AG04450 (cell line): Measurements from ENCODE around the gene TNFRSF18. TPM values are rescaled to one million over a fixed set of nuclear protein-coding genes. Genes with fewer than 3 reads are reported as not detected.

Experiments
- CTCF ChIA-PET: fragments of 300-600, 350-600 bp; formaldehyde crosslinking; extraction: SDS; loops from one replicate; lab custom pipeline; 2022; ENCODE audit warnings: antibody characterized with exemption, inconsistent platforms; lab: Charles Lee
- POLR2A ChIA-PET: fragments of 350-600 bp; formaldehyde crosslinking; extraction: SDS; loops from one replicate; lab custom pipeline; 2021; ENCODE audit warnings: antibody characterized with exemption, inconsistent platforms; lab: Yijun Ruan, JAX
- DNase-seq: peaks from one replicate; pipeline ENCODE4 v3.0.0-alpha.2; 2011; ENCODE audit warnings: low read depth, low spot score
- H3K27ac ChIP-seq: one replicate; pipeline ENCODE4 v1.5.1; 2012; ENCODE audit warnings: low read depth, low read length, control low read depth
- H3K27me3 ChIP-seq: one replicate; pipeline ENCODE4 v1.6.0; 2012; ENCODE audit warnings: low read length; ENCODE audit not compliant: control insufficient read depth, insufficient read depth
- H3K4me3 ChIP-seq: 2 replicates; pipeline ENCODE4 v1.5.1; 2011; ENCODE audit warnings: mild to moderate bottlenecking, low read depth, low read length, control low read depth
- H3K9me3 ChIP-seq: 2 replicates; pipeline ENCODE4 v1.5.1; 2012; ENCODE audit warnings: low read length; ENCODE audit not compliant: control insufficient read depth, insufficient read depth
- polyA plus RNA-seq: library from polyadenylated mRNA; depleted of rRNA; stranded (reverse); fragments of >200 nt; gene quantifications from 2 replicates; pipeline ENCODE4 v1.2.3, GENCODE V29; 2011
- TF ChIP-seq, protein P1 (sequence below): IDR thresholded peaks from 2 replicates; pipeline ENCODE4 v1.5.1; 2011; ENCODE audit warnings: low read depth, low read length, control low read depth, inconsistent platforms

The TNFRSF18 gene
- polyA plus RNA-seq, 1 experiment, result 1.0 TPM

DNA sequence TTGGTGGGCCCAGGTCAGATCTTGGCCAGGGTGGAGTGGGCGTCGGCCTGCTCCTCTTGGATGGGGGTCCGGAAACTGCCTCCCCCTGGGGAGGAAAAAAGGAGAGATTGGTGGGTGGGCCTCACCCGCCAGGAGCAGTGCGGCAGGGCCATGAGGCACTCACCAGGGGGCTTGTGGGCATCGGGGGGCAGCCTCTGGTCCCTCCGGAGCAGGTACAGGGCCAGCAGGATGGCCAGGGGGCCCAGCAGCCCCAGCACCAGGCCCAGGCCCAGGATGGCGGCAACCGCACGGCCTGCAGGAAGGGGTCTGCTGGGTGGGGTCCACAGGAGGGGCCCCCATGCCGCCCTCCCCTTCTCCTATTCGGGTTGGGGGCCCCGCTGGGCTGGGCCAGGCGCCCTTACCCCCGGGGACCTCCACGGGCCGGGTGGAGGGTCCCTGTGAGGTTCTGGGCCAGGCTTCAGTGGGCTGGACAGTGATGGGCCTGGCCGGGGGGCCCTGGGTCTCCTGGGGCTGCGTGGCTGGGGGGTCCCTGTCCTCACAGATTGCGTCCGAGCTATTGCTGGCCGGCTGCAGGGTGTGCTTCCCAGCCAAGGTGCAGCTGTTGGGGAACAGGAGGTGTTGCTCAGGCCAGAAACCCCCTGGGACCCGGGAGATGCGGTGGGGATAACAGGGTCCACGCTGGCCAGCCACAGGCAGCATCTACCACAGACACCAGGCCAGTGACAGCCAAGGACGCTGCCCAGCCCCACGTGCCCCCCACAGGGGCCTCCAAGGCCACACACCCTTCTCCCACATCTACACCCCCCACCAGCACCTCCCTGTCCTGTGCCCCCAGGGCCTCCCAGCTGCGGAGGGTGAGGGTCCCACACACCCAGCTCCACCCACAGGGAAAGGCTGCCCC, 5.4 kb upstream of the TNFRSF18 start:
- Histone ChIP-seq H3K27ac (no peak overlapping the region), H3K4me3 (no peak overlapping the region), H3K9me3 (peaks cover 3% of the 10 kb centered on the region; the same call in 1 of the 2 replicates), H3K27me3 (peaks cover under 1% of the 10 kb centered on the region)
- CTCF ChIA-PET, result no interaction called here
- DNase-seq, result no peak
- TF ChIP-seq, protein P1, sequence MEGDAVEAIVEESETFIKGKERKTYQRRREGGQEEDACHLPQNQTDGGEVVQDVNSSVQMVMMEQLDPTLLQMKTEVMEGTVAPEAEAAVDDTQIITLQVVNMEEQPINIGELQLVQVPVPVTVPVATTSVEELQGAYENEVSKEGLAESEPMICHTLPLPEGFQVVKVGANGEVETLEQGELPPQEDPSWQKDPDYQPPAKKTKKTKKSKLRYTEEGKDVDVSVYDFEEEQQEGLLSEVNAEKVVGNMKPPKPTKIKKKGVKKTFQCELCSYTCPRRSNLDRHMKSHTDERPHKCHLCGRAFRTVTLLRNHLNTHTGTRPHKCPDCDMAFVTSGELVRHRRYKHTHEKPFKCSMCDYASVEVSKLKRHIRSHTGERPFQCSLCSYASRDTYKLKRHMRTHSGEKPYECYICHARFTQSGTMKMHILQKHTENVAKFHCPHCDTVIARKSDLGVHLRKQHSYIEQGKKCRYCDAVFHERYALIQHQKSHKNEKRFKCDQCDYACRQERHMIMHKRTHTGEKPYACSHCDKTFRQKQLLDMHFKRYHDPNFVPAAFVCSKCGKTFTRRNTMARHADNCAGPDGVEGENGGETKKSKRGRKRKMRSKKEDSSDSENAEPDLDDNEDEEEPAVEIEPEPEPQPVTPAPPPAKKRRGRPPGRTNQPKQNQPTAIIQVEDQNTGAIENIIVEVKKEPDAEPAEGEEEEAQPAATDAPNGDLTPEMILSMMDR, result no peak
- POLR2A ChIA-PET, result no interaction called here

DNA sequence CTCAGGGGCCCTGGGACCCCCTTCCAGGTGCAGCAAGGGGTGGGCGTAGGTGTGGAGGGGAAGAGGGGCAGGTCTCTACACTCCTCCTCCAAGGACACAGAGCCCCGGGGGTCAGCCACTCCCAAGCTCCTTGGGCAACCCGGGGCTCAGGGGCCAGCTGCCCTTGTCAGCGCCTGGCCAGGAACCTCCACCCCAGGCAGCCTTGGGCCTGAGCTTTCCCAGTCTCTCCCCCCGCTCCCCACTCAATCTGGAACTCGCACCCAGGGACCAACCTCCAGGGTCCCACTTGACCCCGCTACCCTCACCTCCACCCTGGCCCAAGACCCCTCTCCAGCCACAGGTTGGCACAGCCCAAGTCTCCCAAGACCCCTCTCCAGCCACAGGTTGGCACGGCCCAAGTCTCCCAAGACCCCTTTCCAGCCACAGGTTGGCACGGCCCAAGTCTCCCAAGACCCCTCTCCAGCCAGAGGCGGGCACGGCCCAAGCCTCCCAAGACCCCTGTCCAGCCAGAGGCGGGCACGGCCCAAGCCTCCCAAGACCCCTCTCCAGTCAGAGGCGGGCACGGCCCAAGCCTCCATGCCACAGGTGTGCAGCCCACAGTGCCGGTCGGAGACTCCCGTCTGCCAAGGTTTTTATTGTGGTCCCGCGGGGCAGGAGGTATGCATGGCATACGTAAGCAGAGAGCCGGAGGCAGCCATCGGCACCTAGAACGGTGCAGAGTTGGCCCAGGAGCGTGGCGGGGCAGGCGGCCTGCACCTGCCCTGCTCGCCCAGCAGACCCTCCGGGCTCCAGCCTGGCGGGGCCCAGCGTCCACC, 4.5 kb upstream of the TNFRSF18 start:
- Histone ChIP-seq H3K4me3 (no peak overlapping the region), H3K27me3 (peaks cover 5% of the 10 kb centered on the region), H3K9me3 (peaks cover 3% of the 10 kb centered on the region; the same call in 1 of the 2 replicates), H3K27ac (no peak overlapping the region)
- TF ChIP-seq, protein P1, result no peak
- ChIA-PET POLR2A (no interaction called here), CTCF (no interaction called here)
- no peak for DNase-seq

DNA sequence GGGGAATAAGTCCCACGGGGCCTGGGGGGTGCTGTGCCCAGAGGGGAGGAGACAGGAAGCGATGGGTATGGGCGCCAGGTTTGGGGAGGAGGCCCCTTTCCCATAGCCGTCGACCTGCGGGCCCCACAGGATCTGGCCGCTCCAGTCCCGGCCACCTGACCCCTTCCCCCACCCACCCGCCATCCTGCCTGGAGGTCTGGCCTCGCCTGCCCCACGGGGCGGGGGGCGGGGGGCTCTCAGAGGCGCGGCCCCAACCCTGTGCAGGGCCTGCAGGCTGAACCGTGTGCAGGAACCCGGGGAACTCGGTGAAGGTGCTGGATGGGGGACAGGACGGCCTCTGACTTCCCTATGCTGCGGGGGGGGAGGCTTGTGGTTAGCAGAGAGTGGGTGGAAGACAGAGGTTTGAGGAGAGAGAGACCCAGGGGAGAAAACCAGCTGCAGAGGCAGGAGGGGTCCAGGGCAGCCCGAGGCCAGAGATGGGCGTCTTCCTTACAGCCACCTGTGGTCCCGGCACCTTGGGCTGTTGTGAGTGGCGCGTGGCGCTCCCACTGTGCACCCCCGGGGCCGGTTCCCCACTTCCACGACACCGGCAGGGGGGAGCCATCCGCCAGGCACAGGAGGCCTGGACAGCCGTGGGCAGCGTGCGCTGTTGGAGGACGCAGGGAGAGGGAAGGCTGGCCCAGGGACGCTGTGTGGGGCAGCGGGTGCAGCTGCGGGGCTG, 2.5 kb upstream of the TNFRSF18 start:
- TF ChIP-seq, protein P1, result no peak
- H3K4me3 ChIP-seq, result no peak overlapping the region; the same call in 1 of the 2 replicates
- CTCF ChIA-PET, result no interaction called here
- POLR2A ChIA-PET, result interaction anchor here (0.6 kb wide), 1 partner anchor 56 kb away, joined by 3 read pairs; no protein-coding TSS in a partner anchor
- peaks cover 3% of the 10 kb centered on the region; the same call in 1 of the 2 replicates for H3K9me3 ChIP-seq
- peak overlapping the region; percentile 39 for H3K27ac ChIP-seq
- H3K27me3 ChIP-seq, result peaks cover 7% of the 10 kb centered on the region
- no peak for DNase-seq

DNA sequence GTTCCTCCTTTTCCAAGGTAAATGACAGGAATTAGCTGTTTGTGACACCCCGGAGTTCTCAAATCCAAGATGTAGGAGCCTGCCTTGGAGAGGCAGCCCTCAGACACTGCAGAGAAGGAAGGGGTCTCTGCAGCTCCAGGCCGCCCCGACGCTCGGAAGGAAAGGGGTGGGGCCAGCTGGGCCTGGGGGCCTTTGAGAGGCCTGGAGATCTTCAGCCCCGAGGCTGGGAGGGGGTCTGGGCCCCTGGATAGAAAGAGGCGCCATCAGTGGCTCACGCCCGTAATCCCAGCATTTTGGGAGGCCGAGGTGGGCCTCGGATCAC, 1.1 kb upstream of the TNFRSF18 start:
- Histone ChIP-seq H3K27ac (no peak overlapping the region), H3K27me3 (peaks cover 9% of the 10 kb centered on the region), H3K9me3 (peaks cover 3% of the 10 kb centered on the region; the same call in 1 of the 2 replicates), H3K4me3 (no peak overlapping the region)
- no peak for DNase-seq
- TF ChIP-seq, protein P1, result no peak
- CTCF ChIA-PET, result no interaction called here
- POLR2A ChIA-PET, result no interaction called here
